T1000 (cell line): ENCODE measurements around the gene AFF1.

ENCODE experiments used
- DNase-seq: peaks from one replicate; lab custom pipeline; 2025; ENCODE audit warnings: mixed read lengths; lab: John Stamatoyannopoulos, UW

The AFF1 gene

DNA sequence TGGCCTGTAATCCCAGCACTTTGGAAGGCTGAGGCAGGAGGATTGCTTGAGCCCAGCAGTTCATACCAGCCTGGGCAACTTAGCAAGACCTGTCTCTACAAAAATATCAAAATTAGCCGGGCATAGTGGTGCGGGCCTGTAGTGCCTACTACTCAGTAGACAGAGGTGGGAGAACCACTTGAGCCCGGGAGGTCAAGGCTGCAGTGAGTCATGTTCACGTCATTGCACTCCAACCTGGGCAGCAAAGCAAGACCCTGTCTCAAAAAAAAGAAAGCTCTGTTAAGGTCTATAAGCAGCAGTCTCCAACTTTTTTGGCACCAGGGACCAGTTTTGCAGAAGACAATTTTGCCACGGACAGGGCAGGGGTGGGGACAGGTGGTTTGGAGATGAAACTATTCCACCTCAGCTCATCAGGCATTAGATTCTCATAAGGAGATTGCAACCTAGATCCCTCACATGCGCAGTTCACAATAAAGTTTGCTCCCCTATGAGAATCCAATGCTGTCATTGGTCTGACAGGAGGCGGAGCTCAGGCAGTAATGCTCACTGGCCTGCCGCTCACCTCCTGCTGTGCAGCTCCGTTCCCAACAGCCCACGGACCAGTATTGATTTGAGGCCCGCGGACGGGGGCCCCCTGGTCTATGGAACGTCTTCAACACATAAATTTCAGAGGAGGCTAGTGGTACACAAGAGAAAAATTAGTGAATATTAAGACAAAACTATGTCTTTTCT lies 217.7 kb downstream of the AFF1 start:
- no peak for DNase-seq

DNA sequence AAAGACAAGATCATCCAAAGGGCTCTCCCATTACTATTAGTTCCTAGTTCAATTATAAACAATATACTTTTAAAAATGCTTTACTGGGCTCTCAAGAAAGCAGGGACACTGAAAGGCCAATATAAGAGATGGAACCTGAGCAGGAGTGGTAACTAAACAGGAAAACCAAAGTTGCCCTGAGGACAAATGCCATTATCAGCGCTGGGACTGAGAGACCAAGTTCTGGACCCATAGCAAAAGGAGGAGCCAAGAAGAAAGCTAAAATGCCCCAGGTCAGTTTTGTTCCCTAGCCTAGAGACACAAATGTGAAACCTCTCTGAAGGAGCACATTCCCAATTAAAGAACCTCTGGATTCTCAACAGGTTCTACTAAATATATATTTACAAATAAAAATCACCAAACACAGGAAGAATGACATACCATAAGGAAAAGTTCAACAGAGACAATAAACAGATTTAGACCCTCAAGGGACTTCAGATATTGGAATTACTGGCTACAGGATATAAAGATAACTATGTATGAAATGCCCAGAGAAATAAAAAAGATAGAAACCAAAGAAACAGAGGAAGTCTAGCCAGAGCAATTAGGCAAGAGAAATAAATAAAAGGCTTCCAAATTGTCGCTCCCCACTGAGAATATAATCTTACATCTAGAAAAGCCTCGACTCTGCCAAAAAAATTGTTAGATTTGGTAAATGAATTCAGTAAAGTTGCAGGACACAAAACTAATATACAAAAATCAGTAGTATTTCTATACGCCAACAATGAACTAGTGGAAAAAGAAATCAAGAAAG lies 218.5 kb downstream of the AFF1 start:
- DNase-seq: no peak

DNA sequence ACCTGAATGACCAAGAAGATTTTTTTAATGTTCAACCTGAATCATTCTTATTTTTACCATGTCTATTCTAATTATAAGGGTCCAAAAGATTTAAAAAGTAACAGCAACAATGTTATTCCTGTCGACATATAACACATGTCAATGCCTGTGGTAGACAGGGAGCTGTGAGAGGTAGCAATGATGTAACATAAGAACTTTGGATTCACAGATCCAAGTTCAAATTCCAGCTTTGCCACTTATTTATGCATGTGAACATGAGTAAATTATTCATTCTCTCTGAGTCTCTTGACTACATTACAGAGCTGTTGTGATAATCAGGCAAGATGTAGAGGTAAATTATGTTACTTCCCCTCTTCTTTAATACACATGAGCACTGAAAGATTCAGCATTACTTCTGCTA lies 231.1 kb downstream of the AFF1 start:
- DNase-seq: no peak

DNA sequence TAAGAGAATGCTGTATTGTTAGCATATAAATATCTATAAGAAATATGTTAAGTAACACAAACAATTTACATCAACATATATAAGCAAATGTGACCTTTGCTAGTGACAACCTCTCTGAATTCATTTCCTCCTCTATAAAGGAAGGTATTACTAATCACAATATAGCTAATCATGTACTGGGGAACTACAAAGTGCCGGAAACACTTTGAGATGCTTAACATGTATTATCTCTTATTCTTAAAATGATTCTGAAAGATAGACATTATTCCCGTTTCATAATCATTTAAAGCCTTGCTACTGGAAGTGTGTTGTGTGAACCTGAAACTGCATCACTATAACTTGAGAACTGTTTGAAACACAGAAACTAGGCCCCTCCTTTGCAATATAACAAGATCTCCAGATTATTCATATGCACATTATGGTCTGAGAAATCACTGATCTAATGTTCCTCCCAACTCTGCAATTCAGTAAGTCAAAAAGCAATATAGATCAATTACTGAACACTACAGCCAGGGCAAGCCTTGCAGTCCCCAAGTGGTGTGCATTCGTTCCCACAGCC lies 231.6 kb downstream of the AFF1 start:
- DNase-seq: no peak

DNA sequence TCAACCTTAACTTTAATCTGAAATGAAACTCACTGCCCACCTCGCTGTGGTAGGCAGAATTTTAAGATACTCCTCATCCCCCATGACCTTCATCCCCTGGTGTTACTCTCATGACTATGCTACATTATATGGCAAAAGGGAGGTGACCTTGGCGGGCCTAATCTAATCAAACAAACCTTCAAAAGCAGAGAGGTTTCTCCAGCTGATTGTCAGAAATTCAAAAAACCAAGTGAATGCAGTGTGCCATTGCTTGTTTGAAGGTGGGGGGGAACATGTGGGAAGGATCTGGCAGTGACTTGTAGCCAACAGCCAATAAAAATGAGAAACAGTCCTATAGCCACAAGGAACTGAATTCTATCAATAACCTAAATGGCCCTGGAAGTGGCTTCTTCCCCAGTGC lies 237.1 kb downstream of the AFF1 start:
- no peak for DNase-seq

DNA sequence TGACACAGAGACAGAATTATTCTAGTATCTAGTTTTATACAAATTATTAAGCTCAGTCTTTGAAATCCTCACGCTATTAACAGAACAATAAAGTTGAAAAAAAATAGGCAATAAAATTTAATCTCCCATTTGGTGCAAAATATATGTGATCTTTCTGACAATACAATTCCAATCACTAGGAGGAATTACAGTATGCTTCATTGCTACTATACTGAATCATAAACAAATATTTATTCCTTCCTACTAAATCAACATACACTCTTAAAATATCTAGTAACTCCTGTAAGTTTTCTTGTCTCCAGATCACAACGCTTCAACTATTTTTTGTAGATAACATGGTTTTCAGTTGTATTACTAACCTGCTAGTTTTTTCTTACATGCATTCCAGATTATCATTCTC lies 239.9 kb downstream of the AFF1 start:
- no peak for DNase-seq

DNA sequence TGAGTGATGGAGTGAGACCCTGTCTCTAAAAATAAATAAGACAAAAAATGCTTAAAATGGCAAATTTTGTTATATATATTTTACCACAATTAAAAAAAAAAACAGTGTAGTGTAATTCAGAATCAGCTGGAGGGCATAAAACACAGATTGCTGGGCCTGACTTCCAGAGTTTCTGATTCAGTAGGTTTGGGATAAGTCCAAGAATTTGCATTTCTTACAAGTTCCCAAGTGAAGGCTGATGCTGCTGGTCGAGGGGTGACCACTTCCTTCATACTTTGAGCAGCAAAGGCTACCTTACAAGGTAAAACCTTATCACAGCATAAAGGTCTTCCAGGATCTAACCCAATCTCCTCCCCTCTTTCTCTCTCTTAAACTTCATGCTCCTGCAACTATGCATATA lies 244.9 kb downstream of the AFF1 start:
- no peak for DNase-seq

DNA sequence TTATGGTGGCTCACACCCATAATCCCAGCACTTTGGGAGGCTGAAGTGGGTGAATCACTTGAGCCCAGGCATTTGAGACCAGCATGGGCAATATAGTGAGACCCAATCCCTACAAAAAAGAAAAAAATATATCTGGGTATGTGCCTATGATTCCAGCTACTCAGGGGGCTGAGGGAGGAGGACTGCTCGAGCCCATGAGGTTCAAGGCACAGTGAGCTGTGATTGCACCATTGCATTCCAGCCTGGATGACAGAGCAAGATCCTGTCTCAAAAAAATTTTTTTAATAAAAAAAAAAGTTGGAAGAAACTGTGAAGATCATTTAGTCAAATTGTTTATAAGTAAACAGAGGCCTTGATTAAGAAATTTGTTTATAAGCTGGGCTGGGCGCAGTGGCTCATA lies 246.0 kb downstream of the AFF1 start:
- no peak for DNase-seq

DNA sequence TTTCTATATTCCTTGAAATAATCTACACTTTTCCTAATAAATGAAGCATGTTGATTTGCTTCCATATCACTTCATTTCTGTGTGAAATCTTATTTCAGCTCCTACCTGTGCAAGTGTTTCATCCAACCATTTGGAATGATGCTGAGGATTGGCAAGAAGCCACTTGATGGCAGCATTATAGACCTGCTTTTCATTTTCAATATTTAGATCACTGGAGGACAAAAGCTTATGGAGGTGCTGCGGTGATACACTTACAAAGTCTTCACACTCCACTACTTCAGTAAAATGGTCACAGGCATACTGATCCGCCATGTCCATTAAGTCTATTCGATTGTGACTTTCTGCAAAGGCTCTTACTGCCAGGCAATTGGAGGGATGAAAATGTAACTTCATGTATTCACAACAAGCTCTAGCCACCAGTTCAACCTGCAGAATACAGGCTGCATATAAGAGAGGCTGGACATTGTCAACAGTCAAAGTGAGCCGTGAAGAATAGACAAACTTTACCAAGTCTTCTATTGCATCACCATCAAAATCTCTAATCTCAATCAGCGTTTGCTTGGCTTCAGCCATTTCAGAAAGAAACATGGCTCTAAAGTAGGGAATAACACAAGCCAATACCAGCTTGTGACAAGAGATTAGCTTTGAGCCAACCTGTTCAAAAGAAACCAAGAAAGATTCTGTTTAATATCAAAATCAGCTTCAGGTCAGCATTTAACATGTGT lies 250.5 kb downstream of the AFF1 start:
- DNase-seq: no peak

DNA sequence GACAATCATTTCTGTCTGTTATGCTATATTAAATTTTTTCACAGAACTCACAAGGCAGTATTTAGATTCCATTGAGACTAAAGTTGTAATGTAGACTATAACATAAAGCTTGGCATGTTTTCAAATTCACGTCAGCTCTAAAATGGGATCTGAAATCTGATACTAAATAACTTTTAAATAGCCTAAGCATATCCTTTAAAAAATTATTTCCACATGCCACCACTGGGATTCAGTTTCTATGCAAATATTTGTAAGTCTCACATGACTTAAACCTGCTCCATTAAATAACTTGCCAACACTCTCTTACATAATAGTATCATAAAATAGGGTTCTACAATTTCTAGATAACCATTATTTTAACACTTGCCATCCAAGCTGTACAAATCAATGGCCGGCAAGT lies 253.2 kb downstream of the AFF1 start:
- DNase-seq: no peak

DNA sequence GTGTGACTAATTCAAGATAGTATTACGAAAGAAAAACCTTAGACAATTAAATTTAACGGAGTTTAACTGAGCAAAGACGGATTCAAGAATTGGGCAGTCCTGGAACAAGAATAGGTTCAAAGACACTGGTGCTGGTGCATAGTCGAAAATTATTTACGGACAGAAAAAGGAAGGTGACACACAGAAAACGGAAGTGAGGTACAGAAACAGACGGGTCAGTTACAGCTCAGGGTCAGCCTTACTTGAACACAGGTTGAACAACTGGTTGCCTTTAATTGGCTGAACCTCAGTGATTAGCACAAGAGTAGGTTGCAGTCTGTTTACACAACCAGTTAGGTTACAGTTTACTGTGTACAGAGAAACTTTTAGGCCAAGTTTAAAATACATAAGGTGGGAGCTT lies 254.1 kb downstream of the AFF1 start:
- no peak for DNase-seq
